Sigmoid colon (tissue), 7 donors: ENCODE data around the gene ATG13. TPM values are rescaled to one million over a fixed set of nuclear protein-coding genes. Genes with fewer than 3 reads are reported as not detected.

Experiments used
- DNase-seq: peaks from one replicate; pipeline ENCODE4 v3.0.0-alpha.2; 2019
- H3K27ac ChIP-seq, 4 donors: fragments of 200-600 bp; sonication (generic); one replicate each; pipeline ENCODE4 v1.5.1; 2016 to 2019; ENCODE audit warnings: mild to moderate bottlenecking in 1 of 4
- H3K27me3 ChIP-seq, 3 donors: fragments of 200-600 bp; sonication (generic); one replicate each; pipeline ENCODE4 v1.5.1; 2019; ENCODE audit warnings: mild to moderate bottlenecking in 1 of 3
- H3K36me3 ChIP-seq, 4 donors: fragments of 200-600 bp; sonication (generic); one replicate each; pipeline ENCODE4 v1.5.1; 2016 to 2019
- H3K4me1 ChIP-seq, 4 donors: fragments of 200-600 bp; sonication (generic); one replicate each; pipeline ENCODE4 v1.5.1; 2017 to 2019
- H3K4me3 ChIP-seq, 4 donors: fragments of 200-600 bp; sonication (generic); one replicate each; pipeline ENCODE4 v1.5.1; 2017 to 2019; ENCODE audit warnings: mild to moderate bottlenecking in 2 of 4, moderate library complexity in 1 of 4
- H3K9me3 ChIP-seq, 4 donors: fragments of 200-600 bp in 3 of 4; sonication (generic) in 3 of 4; one replicate each; pipeline versions ENCODE4 v1.5.1 to v1.6.1; 2013 to 2019
- CTCF ChIP-seq, 4 experiments: fragments of 450-650 bp in 3 of 4; fragments of 200-600 bp in 1 of 4; IDR thresholded peaks; one replicate each; pipeline ENCODE4 v1.5.1; 2016 to 2019; ENCODE audit warnings: antibody characterized with exemption in 4 of 4, mild to moderate bottlenecking in 3 of 4, moderate library complexity in 2 of 4
- EP300 ChIP-seq, 4 donors: sonication (generic); formaldehyde crosslinking; IDR thresholded peaks; one replicate each; pipeline ENCODE4 v1.6.1; 2017; ENCODE audit warnings: antibody characterized with exemption in 4 of 4
- POLR2A ChIP-seq, 2 donors: fragments of 450-650 bp; IDR thresholded peaks; one replicate each; pipeline ENCODE4 v1.6.1; 2016; ENCODE audit warnings: antibody characterized with exemption in 2 of 2, mild to moderate bottlenecking in 2 of 2, moderate library complexity in 2 of 2
- POLR2AphosphoS5 ChIP-seq, 4 donors: sonication (generic); formaldehyde crosslinking; IDR thresholded peaks; one replicate each; pipeline ENCODE4 v1.6.1; 2017; ENCODE audit warnings: antibody characterized with exemption in 4 of 4
- WGBS, 2 donors: extraction: QIAGEN DNeasy Blood & Tissue Kit; methylation state at CpG; one replicate each; pipeline ENCODE4 v1.1.7; 2013; 5-methylcytosine and 5-hydroxymethylcytosine counted together
- intact Hi-C: fragments of 100-400 bp; cut with DNase I; formaldehyde crosslinking; loops from one replicate; pipeline ENCODE4 v1.15.1; 2023
- polyA plus RNA-seq, 3 donors: library from polyadenylated mRNA; stranded (reverse); fragments of 200-250 nt; gene quantifications; one replicate each; pipeline ENCODE4 v1.2.3, GENCODE V29; 2013
- total RNA-seq, 4 donors: library from RNA; depleted of rRNA; stranded (reverse); fragments of >200 nt; gene quantifications; one replicate each; pipeline ENCODE4 v1.1.0, GENCODE V29; 2016
- donor health status: healthy with polysubstance abuse.
- donor health status: Bipolar disorder and iron deficiency.
- donor health status: healthy.

The ATG13 gene
- total and polyA plus RNA-seq, 7 donors, result 27.6 to 96.4 (median 48.5) TPM

- Histone ChIP-seq H3K4me1 (peaks cover 0 to 12% (median 3%) of the 10 kb centered on the region in 4 donors), H3K9me3 (no peaks in the 10 kb centered on the region), H3K27me3 (no peaks in the 10 kb centered on the region), H3K36me3 (peaks cover 14 to 99% (median 50%) of the 10 kb centered on the region in 4 donors), H3K4me3 (no peak overlapping the region), H3K27ac (peak overlapping the region in 3 of 4 donors; percentile 12 to 75 (median 51))
- peak; percentile 38 for DNase-seq
- no peak for TF ChIP-seq CTCF (IDR thresholded peaks at IDR 0.05)
- no peak for TF ChIP-seq POLR2AphosphoS5 (IDR thresholded peaks at IDR 0.05)
- TF ChIP-seq POLR2A (IDR thresholded peaks at IDR 0.05), result no peak
- TF ChIP-seq EP300 (IDR thresholded peaks at IDR 0.05), result no peak
- WGBS, 2 donors, result 91 to 92% methylated on average over 1 of the region's 1 CpG
- intact Hi-C loops, result no loop called here
Measured at GRCh38 chr11:46665356-46665755, 48.0 kb downstream of the ATG13 start.

GRCh38 chr11:46666516-46666915 lies 49.2 kb downstream of the ATG13 start:
- Histone ChIP-seq H3K4me3 (no peak overlapping the region), H3K9me3 (no peaks in the 10 kb centered on the region), H3K36me3 (peaks cover 22 to 100% (median 55%) of the 10 kb centered on the region in 4 donors), H3K27me3 (no peaks in the 10 kb centered on the region), H3K27ac (peak overlapping the region; percentile 46 to 75 (median 48)), H3K4me1 (peaks cover 0 to 12% (median 3%) of the 10 kb centered on the region in 4 donors)
- TF ChIP-seq POLR2AphosphoS5 (IDR thresholded peaks at IDR 0.05), result no peak
- no peak for TF ChIP-seq CTCF (IDR thresholded peaks at IDR 0.05)
- TF ChIP-seq POLR2A (IDR thresholded peaks at IDR 0.05), result no peak
- TF ChIP-seq EP300 (IDR thresholded peaks at IDR 0.05), result no peak
- intact Hi-C loops, result no loop called here
- 75 to 79% methylated on average over 5 of the region's 5 CpGs for WGBS, 2 donors
- DNase-seq, result peak; percentile 65

GRCh38 chr11:46667043-46667481 lies 49.7 kb downstream of the ATG13 start:
- Histone ChIP-seq H3K27ac (peak overlapping the region; percentile 46 to 75 (median 48)), H3K9me3 (no peaks in the 10 kb centered on the region), H3K4me1 (peaks cover 0 to 12% (median 3%) of the 10 kb centered on the region in 4 donors), H3K27me3 (no peaks in the 10 kb centered on the region), H3K36me3 (peaks cover 23 to 100% (median 55%) of the 10 kb centered on the region in 4 donors), H3K4me3 (no peak overlapping the region)
- TF ChIP-seq POLR2A (IDR thresholded peaks at IDR 0.05), result no peak
- TF ChIP-seq POLR2AphosphoS5 (IDR thresholded peaks at IDR 0.05), result no peak
- no peak for TF ChIP-seq CTCF (IDR thresholded peaks at IDR 0.05)
- peak; percentile 69 for DNase-seq
- intact Hi-C loops, result no loop called here
- 82 to 90% methylated on average over 2 of the region's 2 CpGs for WGBS, 2 donors

GRCh38 chr11:46668480-46669085 lies 51.2 kb downstream of the ATG13 start:
- no peaks in the 10 kb centered on the region for H3K9me3 ChIP-seq
- peaks cover 0 to 12% (median 3%) of the 10 kb centered on the region in 4 donors for H3K4me1 ChIP-seq
- no peak for TF ChIP-seq POLR2A (IDR thresholded peaks at IDR 0.05)
- no peak for TF ChIP-seq POLR2AphosphoS5 (IDR thresholded peaks at IDR 0.05)
- no peak for TF ChIP-seq CTCF (IDR thresholded peaks at IDR 0.05)
- no peaks in the 10 kb centered on the region for H3K27me3 ChIP-seq
- peaks cover 26 to 100% (median 55%) of the 10 kb centered on the region in 4 donors for H3K36me3 ChIP-seq
- H3K4me3 ChIP-seq, result no peak overlapping the region
- intact Hi-C loops, result no loop called here
- peak; percentile 46 for DNase-seq
- WGBS, 2 donors, result 93% methylated on average over 12 of the region's 12 CpGs
- H3K27ac ChIP-seq, result peak overlapping the region in 2 of 4 donors; percentile 46 to 75
